Muscle of leg (tissue), 11 donors: Measurements from ENCODE around the gene C16orf92. TPM values are rescaled to one million over a fixed set of nuclear protein-coding genes. Genes with fewer than 3 reads are reported as not detected.
"Not testable (repeated sequence)": the region's sequence is repeated elsewhere in the genome, so short reads cannot be mapped to it uniquely, and the experiment has no call there.

Experiments used
- DNase-seq: peaks from one replicate; pipeline ENCODE4 v3.0.0; 2013
- H3K27ac ChIP-seq: one replicate; pipeline ENCODE4 v1.5.1; 2013; ENCODE audit warnings: mild to moderate bottlenecking, low read length, control low read depth
- H3K27me3 ChIP-seq: one replicate; pipeline ENCODE4 v1.6.1; 2013; ENCODE audit warnings: low read length; ENCODE audit not compliant: control insufficient read depth, insufficient read depth
- H3K36me3 ChIP-seq: one replicate; pipeline ENCODE4 v1.6.1; 2013; ENCODE audit warnings: low read length; ENCODE audit not compliant: control insufficient read depth, insufficient read depth
- H3K4me1 ChIP-seq: one replicate; pipeline ENCODE4 v1.6.1; 2013; ENCODE audit warnings: low read length; ENCODE audit not compliant: control insufficient read depth, insufficient read depth
- H3K4me3 ChIP-seq: one replicate; pipeline ENCODE4 v1.5.1; 2013; ENCODE audit warnings: low read length, control low read depth
- H3K9me3 ChIP-seq: replicated peaks from 2 replicates; pipeline ENCODE4 v1.6.1; 2013; ENCODE audit warnings: low read depth, low read length; ENCODE audit not compliant: control insufficient read depth
- WGBS: methylation state at CpG from one replicate; pipeline ENCODE4 v1.1.5; 2013; ENCODE audit warnings: missing lambda C conversion rate; ENCODE audit not compliant: insufficient coverage; 5-methylcytosine and 5-hydroxymethylcytosine counted together
- polyA plus RNA-seq, 8 donors: library from polyadenylated mRNA; unstranded; fragments of 120-200 nt; gene quantifications; one replicate each; pipeline versions ENCODE4 v1.2.1 to v1.2.3, GENCODE V29; 2013; ENCODE audit warnings: inconsistent platforms in 1 of 8, low replicate concordance in 1 of 8; ENCODE audit not compliant: insufficient read length in 8 of 8, insufficient read depth in 1 of 8
- total RNA-seq: library from RNA; stranded (reverse); fragments of 120-200 nt; gene quantifications from one replicate; pipeline ENCODE4 v1.2.4, GENCODE V29; 2013

The C16orf92 gene
- total and polyA plus RNA-seq, 9 donors, result not detected

DNA sequence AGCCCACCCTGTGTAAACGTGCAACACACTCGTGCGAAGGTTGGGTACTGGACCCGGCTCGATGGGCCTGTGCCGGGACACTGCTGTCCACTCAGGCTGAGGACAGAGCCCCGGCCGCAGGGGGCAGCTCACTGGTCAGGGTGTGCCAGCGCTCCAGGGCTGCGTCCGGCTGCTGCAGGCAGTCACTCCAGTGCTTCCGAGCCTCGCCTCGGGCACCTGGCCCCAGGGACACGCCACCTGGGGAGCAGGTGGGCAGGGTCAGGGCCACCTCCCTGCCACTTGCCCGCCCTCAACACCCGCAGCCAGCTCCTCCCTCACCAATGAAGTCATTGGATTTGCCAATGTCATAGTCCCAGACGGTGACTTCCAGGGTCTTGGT is 16.9 kb upstream of the C16orf92 start:
- H3K4me3 ChIP-seq, result no peak overlapping the region
- no peak overlapping the region for H3K27ac ChIP-seq
- peaks cover 27% of the 10 kb centered on the region for H3K27me3 ChIP-seq
- no peak for DNase-seq
- peaks cover 14% of the 10 kb centered on the region for H3K4me1 ChIP-seq
- H3K9me3 ChIP-seq, result no peaks in the 10 kb centered on the region
- 83% methylated on average over 18 of the region's 18 CpGs for WGBS
- H3K36me3 ChIP-seq, result peaks cover 31% of the 10 kb centered on the region

GRCh38 chr16:30006659-30007377 is 16.2 kb upstream of the C16orf92 start:
- Histone ChIP-seq H3K4me3 (no peak overlapping the region), H3K36me3 (peaks cover 25% of the 10 kb centered on the region), H3K9me3 (no peaks in the 10 kb centered on the region), H3K4me1 (peaks cover 18% of the 10 kb centered on the region), H3K27ac (no peak overlapping the region), H3K27me3 (peaks cover 33% of the 10 kb centered on the region)
- no peak for DNase-seq
- 80% methylated on average over 24 of the region's 34 CpGs for WGBS

GRCh38 chr16:30007378-30007895 is 15.6 kb upstream of the C16orf92 start:
- no peaks in the 10 kb centered on the region for H3K9me3 ChIP-seq
- peaks cover 18% of the 10 kb centered on the region for H3K4me1 ChIP-seq
- H3K27ac ChIP-seq, result no peak overlapping the region
- H3K27me3 ChIP-seq, result peaks cover 39% of the 10 kb centered on the region
- H3K4me3 ChIP-seq, result no peak overlapping the region
- WGBS, result 70% methylated on average over 10 of the region's 11 CpGs
- no peak for DNase-seq
- peaks cover 19% of the 10 kb centered on the region for H3K36me3 ChIP-seq

- DNase-seq, result no peak
- Histone ChIP-seq H3K4me3 (no peak overlapping the region), H3K27me3 (peaks cover 43% of the 10 kb centered on the region), H3K9me3 (no peaks in the 10 kb centered on the region), H3K4me1 (peaks cover 18% of the 10 kb centered on the region), H3K36me3 (peaks cover 8% of the 10 kb centered on the region), H3K27ac (no peak overlapping the region)
- 39% methylated on average over 13 of the region's 26 CpGs for WGBS
Measured at GRCh38 chr16:30009085-30009862, 13.7 kb upstream of the C16orf92 start.

DNA sequence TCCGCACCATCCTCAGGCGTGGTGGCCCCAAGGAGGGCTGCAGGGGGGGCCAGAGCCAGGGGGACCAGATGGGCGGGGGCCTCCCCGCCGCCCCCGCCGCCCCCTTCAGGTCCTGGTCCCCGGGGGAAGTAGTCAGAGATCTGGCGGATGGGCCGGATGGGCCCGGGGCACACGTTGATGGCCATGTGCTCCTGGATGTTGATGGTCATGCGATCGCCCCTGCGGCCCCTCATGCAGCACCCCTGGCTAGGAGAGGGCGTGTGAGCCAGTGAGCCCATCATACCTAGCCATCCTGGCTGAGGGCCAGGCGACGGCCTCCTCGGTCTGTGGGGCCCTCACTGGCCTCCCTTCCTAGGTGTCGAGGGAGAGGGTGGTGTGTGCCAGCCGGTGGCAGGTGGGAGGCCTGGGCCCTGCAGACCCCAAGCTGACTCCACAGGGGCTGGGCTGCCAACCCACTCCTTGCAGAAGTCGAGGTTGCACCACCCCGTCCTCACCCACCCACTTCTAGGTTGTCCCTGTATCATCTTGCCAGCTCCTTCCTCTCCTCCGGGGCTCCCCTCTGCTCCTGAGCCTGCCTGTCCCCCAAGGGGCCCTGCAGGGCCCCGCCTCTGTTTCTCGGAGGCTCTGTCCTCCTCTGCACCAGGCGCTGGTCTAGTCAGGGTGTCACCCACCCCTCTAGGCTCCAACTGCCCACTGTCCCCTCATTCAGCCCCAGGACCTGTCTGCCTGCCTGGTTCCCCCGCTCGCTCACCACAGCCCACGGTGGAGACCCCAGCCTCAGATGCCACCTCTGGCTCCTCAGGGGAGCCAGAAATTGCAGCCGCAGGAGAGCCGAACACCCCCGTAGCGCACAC is 12.8 kb upstream of the C16orf92 start:
- peak overlapping the region; percentile 8 for H3K4me3 ChIP-seq
- H3K9me3 ChIP-seq, result no peaks in the 10 kb centered on the region
- WGBS, result 12% methylated on average over 29 of the region's 34 CpGs
- H3K27me3 ChIP-seq, result peaks cover 43% of the 10 kb centered on the region
- H3K4me1 ChIP-seq, result peaks cover 18% of the 10 kb centered on the region
- H3K27ac ChIP-seq, result no peak overlapping the region
- no peak for DNase-seq
- peaks cover 4% of the 10 kb centered on the region for H3K36me3 ChIP-seq

DNA sequence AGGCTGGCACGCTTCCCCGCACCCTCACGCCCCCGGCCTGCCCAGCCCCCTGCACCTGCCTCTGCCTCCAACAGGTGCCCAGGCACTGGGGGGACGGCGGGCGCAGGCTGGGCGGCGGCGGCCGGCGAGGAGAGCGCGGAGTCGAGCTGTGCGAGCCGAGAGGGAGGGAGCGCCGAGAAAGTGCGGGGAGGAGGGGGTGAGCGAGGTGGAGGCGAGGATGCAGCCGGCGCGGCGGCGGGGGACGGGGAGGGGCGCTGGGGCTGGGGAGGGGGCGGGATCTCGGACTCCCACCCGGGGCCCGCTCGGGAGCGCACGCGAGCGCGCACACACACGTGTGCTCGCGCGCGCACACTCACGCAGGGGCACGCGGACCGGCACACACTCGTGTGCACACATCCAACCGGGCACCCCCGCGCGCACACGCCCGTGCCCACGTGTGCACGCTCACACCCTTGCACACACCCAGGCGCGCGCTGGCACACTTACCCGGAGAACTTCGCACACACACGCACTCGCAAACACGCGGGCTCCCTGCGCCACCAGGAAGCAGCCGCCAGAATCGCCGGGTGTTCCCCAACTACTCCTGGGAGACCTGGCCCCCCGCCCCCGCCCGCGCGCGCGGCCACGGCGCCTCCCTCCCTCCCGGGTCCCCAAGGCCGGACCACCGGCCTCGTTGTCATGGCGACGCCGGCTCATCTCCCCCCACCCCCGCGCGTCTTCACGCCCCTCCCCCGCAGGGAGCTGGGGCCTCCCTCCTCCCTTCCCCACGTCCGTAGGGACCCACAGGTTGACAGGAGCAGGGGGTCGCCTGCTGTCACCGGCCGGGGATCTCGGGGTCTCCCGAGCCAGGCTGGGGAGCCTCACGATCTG is 11.9 kb upstream of the C16orf92 start, which contains the start of gene DOC2A:
TSS of gene DOC2A (minus strand) at position 184 of the 870 bp plus-strand sequence. CDS start 805 bp downstream, outside the sequence.
- WGBS, result under 1% methylated on average over 76 of the region's 99 CpGs
- peak within 1 kb of the TSS; percentile 29 for H3K4me3 ChIP-seq
- peaks cover 4% of the 10 kb centered on the region for H3K36me3 ChIP-seq
- peaks cover 43% of the 10 kb centered on the region for H3K27me3 ChIP-seq
- H3K27ac ChIP-seq, result no peak within 1 kb of the TSS
- DNase-seq, result peak; percentile 37
- peaks cover 15% of the 10 kb centered on the region for H3K4me1 ChIP-seq
- no peaks in the 10 kb centered on the region for H3K9me3 ChIP-seq

GRCh38 chr16:30011714-30012504 is 11.1 kb upstream of the C16orf92 start:
- H3K27me3 ChIP-seq, result peaks cover 46% of the 10 kb centered on the region
- H3K36me3 ChIP-seq, result peaks cover 4% of the 10 kb centered on the region
- no peak overlapping the region for H3K27ac ChIP-seq
- WGBS, result 6% methylated on average over 27 of the region's 31 CpGs
- H3K4me3 ChIP-seq, result no peak overlapping the region
- no peak for DNase-seq
- no peaks in the 10 kb centered on the region for H3K9me3 ChIP-seq
- peaks cover 15% of the 10 kb centered on the region for H3K4me1 ChIP-seq

GRCh38 chr16:30012598-30012997 is 10.4 kb upstream of the C16orf92 start:
- WGBS, result 32% methylated on average over 5 of the region's 14 CpGs
- not testable (repeated sequence) for H3K36me3 ChIP-seq, DNase-seq, H3K27ac ChIP-seq, H3K4me3 ChIP-seq, H3K9me3 ChIP-seq
- Histone ChIP-seq H3K4me1 (peaks cover 15% of the 10 kb centered on the region), H3K27me3 (peaks cover 46% of the 10 kb centered on the region)
